OCI-LY1 (cell line): ENCODE measurements around the gene CFAP141.

ENCODE experiments used
- H2AFZ ChIP-seq: fragments of 200-600 bp; sonication (generic), shearing (Covaris generic); 2 replicates; pipeline ENCODE4 v1.6.0; 2014; ENCODE audit warnings: antibody characterized with exemption, mild to moderate bottlenecking, low read length
- H3F3A ChIP-seq: fragments of 200-600 bp; sonication (generic), shearing (Covaris generic); 2 replicates; pipeline ENCODE4 v1.6.0; 2014; ENCODE audit warnings: mild to moderate bottlenecking, antibody characterized with exemption, low read length, moderate library complexity; ENCODE audit not compliant: insufficient read depth
- H3K27ac ChIP-seq: fragments of 200-600 bp; sonication (generic); 2 replicates; pipeline ENCODE4 v1.5.1; 2014; ENCODE audit warnings: low read length, mixed run types, mild to moderate bottlenecking, low read depth; ENCODE audit not compliant: poor library complexity, severe bottlenecking
- H3K27me3 ChIP-seq: fragments of 200-600 bp; sonication (generic); 2 replicates; pipeline ENCODE4 v1.6.0; 2014; ENCODE audit warnings: antibody characterized with exemption, mild to moderate bottlenecking, low read length, moderate library complexity; ENCODE audit not compliant: insufficient read depth
- H3K36me3 ChIP-seq: fragments of 200-600 bp; sonication (generic); 2 replicates; pipeline ENCODE4 v1.6.1; 2014; ENCODE audit warnings: mild to moderate bottlenecking, antibody characterized with exemption, low read length, moderate library complexity, mixed read lengths; ENCODE audit not compliant: insufficient read depth
- H3K4me1 ChIP-seq: fragments of 200-600 bp; sonication (generic); 2 replicates; pipeline ENCODE4 v1.5.1; 2014; ENCODE audit warnings: mild to moderate bottlenecking, low read length, moderate library complexity; ENCODE audit not compliant: insufficient read depth, severe bottlenecking
- H3K4me2 ChIP-seq: fragments of 200-600 bp; sonication (generic), shearing (Covaris generic); 2 replicates; pipeline ENCODE4 v1.6.1; 2014; ENCODE audit warnings: low read length
- H3K4me3 ChIP-seq: fragments of 200-600 bp; sonication (generic); 2 replicates; pipeline ENCODE4 v1.5.1; 2014; ENCODE audit warnings: low read length, low read depth, mild to moderate bottlenecking, mixed read lengths; ENCODE audit not compliant: poor library complexity, severe bottlenecking
- H3K79me2 ChIP-seq: fragments of 200-600 bp; shearing (Covaris generic); 2 replicates; pipeline ENCODE4 v1.6.1; 2016; ENCODE audit warnings: mixed run types, low read length, mixed read lengths; ENCODE audit not compliant: insufficient read depth
- H3K9ac ChIP-seq: fragments of 200-600 bp; sonication (generic), shearing (Covaris generic); 2 replicates; pipeline ENCODE4 v1.6.1; 2014; ENCODE audit warnings: mild to moderate bottlenecking, low read length, mixed read lengths
- H3K9me2 ChIP-seq: fragments of 200-600 bp; sonication (generic), shearing (Covaris generic); 2 replicates; pipeline ENCODE4 v1.6.1; 2014; ENCODE audit warnings: low read depth, mild to moderate bottlenecking, low read length, mixed read lengths
- H3K9me3 ChIP-seq: fragments of 200-600 bp; shearing (Covaris generic); 2 replicates; pipeline ENCODE4 v1.6.1; 2014; ENCODE audit warnings: low read length, mixed read lengths
- H4K20me1 ChIP-seq: fragments of 200-600 bp; sonication (generic), shearing (Covaris generic); 2 replicates; pipeline ENCODE4 v1.6.0; 2016; ENCODE audit warnings: mild to moderate bottlenecking, low read length; ENCODE audit not compliant: insufficient read depth
- CTCF ChIP-seq: fragments of 200-600 bp; sonication (generic), shearing (Covaris generic); IDR thresholded peaks from 2 replicates; pipeline ENCODE4 v1.5.1; 2017; ENCODE audit warnings: mild to moderate bottlenecking, antibody characterized with exemption, low read length, moderate library complexity, mixed read lengths
- EZH2 ChIP-seq: fragments of 200-600 bp; sonication (generic), shearing (Covaris generic); IDR thresholded peaks from 2 replicates; pipeline ENCODE4 v1.8.0; 2017; ENCODE audit warnings: borderline replicate concordance, mixed run types, mild to moderate bottlenecking, antibody characterized with exemption, low read length, moderate library complexity, mixed read lengths

Gene CFAP141

GRCh38 chr1:154206196-154206595 lies at the start of gene CFAP141:
CFAP141 (minus strand) TSS chr1:154206333; CDS start chr1:154206307, 26 bp downstream.
- Histone ChIP-seq H3K79me2 (no peaks in the 10 kb centered on the region), H3K27ac (no peak within 1 kb of the TSS), H3K27me3 (no peaks in the 10 kb centered on the region), H3F3A (peaks cover 6% of the 10 kb centered on the region; the same call in 1 of the 2 replicates), H3K4me2 (no peak within 1 kb of the TSS), H3K9ac (no peak within 1 kb of the TSS), H3K4me3 (no peak within 1 kb of the TSS), H4K20me1 (no peaks in the 10 kb centered on the region), H2AFZ (no peak within 1 kb of the TSS), H3K36me3 (peaks cover 53% of the 10 kb centered on the region), H3K4me1 (no peaks in the 10 kb centered on the region), H3K9me3 (no peaks in the 10 kb centered on the region), H3K9me2 (no peaks in the 10 kb centered on the region)
- TF ChIP-seq CTCF (no peak), EZH2 (no peak)

- H3K27me3 ChIP-seq: no peaks in the 10 kb centered on the region
- H3K4me2 ChIP-seq: no peak overlapping the region
- H3K4me1 ChIP-seq: no peaks in the 10 kb centered on the region
- H3K36me3 ChIP-seq: peaks cover 98% of the 10 kb centered on the region
- H3K9ac ChIP-seq: no peak overlapping the region
- no peak overlapping the region for H3K4me3 ChIP-seq
- no peaks in the 10 kb centered on the region for H3K9me3 ChIP-seq
- no peaks in the 10 kb centered on the region for H3K79me2 ChIP-seq
- no peaks in the 10 kb centered on the region for H4K20me1 ChIP-seq
- H3K27ac ChIP-seq: no peak overlapping the region
- no peak overlapping the region for H2AFZ ChIP-seq
- TF ChIP-seq CTCF: no peak
- H3F3A ChIP-seq: no peaks in the 10 kb centered on the region; the same call in 1 of the 2 replicates
- H3K9me2 ChIP-seq: no peaks in the 10 kb centered on the region
These were observed 47.5 kb upstream of the CFAP141 start for GRCh38 chr1:154253671-154254070.

- Histone ChIP-seq H3K36me3 (peaks cover 99% of the 10 kb centered on the region), H3K27me3 (no peaks in the 10 kb centered on the region), H4K20me1 (0 out of 2 replicates have a peak, but pooled peaks cover 3% of the 10 kb centered on the region), H3K9me2 (no peaks in the 10 kb centered on the region), H2AFZ (no peak overlapping the region), H3K4me3 (no peak overlapping the region), H3K4me2 (no peak overlapping the region), H3K27ac (no peak overlapping the region), H3K9ac (no peak overlapping the region), H3F3A (no peaks in the 10 kb centered on the region), H3K4me1 (no peaks in the 10 kb centered on the region), H3K9me3 (no peaks in the 10 kb centered on the region), H3K79me2 (peaks cover 19% of the 10 kb centered on the region)
- TF ChIP-seq EZH2 (no peak), CTCF (no peak)
These were observed 35.7 kb upstream of the CFAP141 start for GRCh38 chr1:154241703-154242351.
